ENCODE data around the gene MSRB3. TPM values are rescaled to one million over a fixed set of nuclear protein-coding genes. Genes with fewer than 3 reads are reported as not detected.

MSRB3 gene
- total RNA-seq, 1 experiment from 2014 or later = 1.1 TPM

- TF ChIP-seq CTCF (conservative IDR thresholded peaks at IDR 0.05) = no peak
- Mint-ChIP-seq H3K27me3 (ENCODE audit: low read depth) (no peaks in the 10 kb centered on the region), H3K4me3 (no peak overlapping the region), H3K9me3 (no peaks in the 10 kb centered on the region), H3K27ac (no peak overlapping the region), H3K4me1 (peaks cover under 1 to 1% of the 10 kb centered on the region in 2 experiments), H3K36me3 (ENCODE audit: insufficient read depth in 1 of 3, low read depth in 3 of 3) (no peaks in the 10 kb centered on the region)
- WGBS (ENCODE audit: extremely low coverage, insufficient read length, low lambda C conversion rate) = no CpG with 5 or more reads among the region's 4 CpGs
- Histone ChIP-seq H3K4me1 (ENCODE audit: insufficient read depth, low read length) (no peaks in the 10 kb centered on the region), H3K18ac (ENCODE audit: insufficient read length, low read depth, low read length) (no peak overlapping the region), H2AFZ (ENCODE audit: low read length) (no peak overlapping the region), H3K79me2 (ENCODE audit: insufficient read depth, low read length) (no peaks in the 10 kb centered on the region), H4K20me1 (ENCODE audit: control insufficient read depth, insufficient read depth, insufficient read length) (no peaks in the 10 kb centered on the region), H2BK20ac (ENCODE audit: low read depth, low read length, poor library complexity, severe bottlenecking) (no peak overlapping the region), H2BK120ac (ENCODE audit: low read depth, low read length, poor library complexity, severe bottlenecking) (no peak overlapping the region), H2BK15ac (ENCODE audit: low read depth, low read length) (no peak overlapping the region), H4K5ac (ENCODE audit: insufficient read length, low read depth, low read length) (no peak overlapping the region), H3K79me1 (ENCODE audit: insufficient read depth, low read depth, low read length, poor library complexity, severe bottlenecking) (no peaks in the 10 kb centered on the region), H4K8ac (replicated peaks; ENCODE audit: insufficient read length, low read depth, low read length) (no peak overlapping the region), H3K14ac (ENCODE audit: insufficient read depth, low read length) (no peak overlapping the region), H2BK5ac (ENCODE audit: insufficient read length, low read length) (no peak overlapping the region), H3K9ac (ENCODE audit: extremely low read depth, insufficient read length, low read length) (no peak overlapping the region), H2BK12ac (ENCODE audit: insufficient read length, low read depth, low read length) (no peak overlapping the region), H3K27ac (ENCODE audit: insufficient read length, low read depth, low read length) (no peak overlapping the region), H3K23me2 (ENCODE audit: insufficient read length, low read depth, low read length, poor library complexity, severe bottlenecking) (no peaks in the 10 kb centered on the region), H3T11ph (ENCODE audit: low read length) (no peak overlapping the region), H3K4ac (ENCODE audit: low read depth, low read length) (no peak overlapping the region), H3K23ac (ENCODE audit: insufficient read length, low read depth, low read length) (no peak overlapping the region), H3K56ac (ENCODE audit: insufficient read length, low read depth, low read length) (no peak overlapping the region), H2AK5ac (ENCODE audit: insufficient read length, low read length) (no peak overlapping the region), H3K4me2 (ENCODE audit: insufficient read depth, insufficient read length, low read length) (no peak overlapping the region), H3K9me3 (ENCODE audit: control insufficient read depth, low read depth, low read length) (no peaks in the 10 kb centered on the region), H4K91ac (ENCODE audit: insufficient read length, low read depth, low read length) (no peak overlapping the region), H3K27me3 (ENCODE audit: insufficient read depth, low read length) (no peaks in the 10 kb centered on the region)
- DNase-seq = no peak
Measured at GRCh38 chr12:65368055-65368454, 89.6 kb downstream of the MSRB3 start.
